K562 (cell line): Measurements from ENCODE around the gene TMBIM4. TPM values are rescaled to one million over a fixed set of nuclear protein-coding genes. Genes with fewer than 3 reads are reported as not detected.

ENCODE experiments used
- AFF4 ChIP-seq: sonication (generic); formaldehyde crosslinking; IDR thresholded peaks from 2 replicates; pipeline ENCODE4 v1.8.0; 2023; ENCODE audit warnings: mild to moderate bottlenecking, missing genetic modification reagents
- ARID3B ChIP-seq: fragments of 250-450 bp; sonication (Bioruptor Pico); IDR thresholded peaks from 2 replicates; pipeline ENCODE4 v1.4.0; 2020; ENCODE audit warnings: borderline replicate concordance
- CEBPB ChIP-seq: fragments of 450-650 bp; IDR thresholded peaks from 2 replicates; pipeline ENCODE4 v1.6.1; 2016; ENCODE audit warnings: missing genetic modification characterization, missing compliant biosample characterization
- CHCHD3 ChIP-seq: fragments of 250-450 bp; sonication (Bioruptor Pico); IDR thresholded peaks from 2 replicates; pipeline ENCODE4 v2.1.2; 2022; ENCODE audit warnings: mild to moderate bottlenecking
- ELF2 ChIP-seq: fragments of 250-450 bp; sonication (Bioruptor Pico); IDR thresholded peaks from 2 replicates; pipeline ENCODE4 v1.5.0; 2021; ENCODE audit warnings: mild to moderate bottlenecking
- MAFF ChIP-seq: IDR thresholded peaks from 2 replicates; pipeline ENCODE4 v1.6.1; 2012; ENCODE audit warnings: low read length, improper control_type of control experiment
- POLR3A ChIP-seq: IDR thresholded peaks from 2 replicates; pipeline ENCODE4 v1.6.1; 2011; ENCODE audit warnings: borderline replicate concordance, mild to moderate bottlenecking, moderate library complexity; ENCODE audit not compliant: insufficient read length, insufficient read depth; ENCODE audit errors: extremely low read depth
- PRPF4 ChIP-seq: fragments of 200-400 bp; formaldehyde crosslinking; IDR thresholded peaks from one replicate; pipeline ENCODE4 v1.6.1; 2017; ENCODE audit warnings: low read length, low read depth, mild to moderate bottlenecking; ENCODE audit not compliant: insufficient read depth, poor library complexity, severe bottlenecking
- PYGO2 ChIP-seq: fragments of 450-650 bp; IDR thresholded peaks from 2 replicates; pipeline ENCODE4 v1.6.1; 2016; ENCODE audit warnings: mild to moderate bottlenecking, missing genetic modification characterization, moderate library complexity, missing compliant biosample characterization
- SOX6 ChIP-seq: fragments of 450-650 bp; IDR thresholded peaks from 2 replicates; pipeline ENCODE4 v1.6.1; 2014; ENCODE audit warnings: mild to moderate bottlenecking
- THRAP3 ChIP-seq: fragments of 450-650 bp; IDR thresholded peaks from 2 replicates; pipeline ENCODE4 v1.6.1; 2016; ENCODE audit warnings: mild to moderate bottlenecking, inconsistent platforms, borderline replicate concordance
- ZNF12 ChIP-seq: sonication (generic); formaldehyde crosslinking; IDR thresholded peaks from 2 replicates; pipeline ENCODE4 v1.4.0; 2020; ENCODE audit warnings: mild to moderate bottlenecking, missing genetic modification reagents
- ZNF263 ChIP-seq: sonication (generic); formaldehyde crosslinking; IDR thresholded peaks from 2 replicates; pipeline ENCODE4 v1.8.0; 2022; ENCODE audit warnings: mild to moderate bottlenecking, missing genetic modification reagents, borderline replicate concordance
- ZNF707 ChIP-seq: fragments of 250-450 bp; sonication (Bioruptor Pico); conservative IDR thresholded peaks from 2 replicates; pipeline ENCODE4 v1.8.0; 2022; ENCODE audit warnings: inconsistent platforms, mild to moderate bottlenecking, moderate library complexity
- polyA plus RNA-seq, 8 experiments: library from polyadenylated mRNA; depleted of rRNA in 4 of 8; stranded (reverse) in 5 of 8; unstranded in 3 of 8; fragments of >200 nt; fragmentation: Nextera tagmentation in 2 of 8; fragmentation: Illumina TruSeq in 1 of 8; extraction: Ambion mirVana in 2 of 8; extraction: Trizol in 1 of 8; gene quantifications; 2 replicates each; pipeline versions ENCODE4 v1.2.1 to v1.2.3, GENCODE V29; 2011 to 2014; ENCODE audit warnings: inconsistent platforms in 1 of 8, missing spikeins in 1 of 8
- total RNA-seq, 7 experiments: library from RNA; depleted of rRNA in 6 of 7; stranded (reverse); fragments of >200 nt in 6 of 7; fragmentation: Illumina TruSeq in 2 of 7; extraction: Trizol in 2 of 7; gene quantifications; 2 replicates each; pipeline versions ENCODE4 v1.2.1 to v1.2.3, GENCODE V29; 2011 to 2021; ENCODE audit warnings: low replicate concordance in 1 of 7
- TF ChIP-seq, protein P1 (sequence below): fragments of 450-650 bp; IDR thresholded peaks from 2 replicates; pipeline ENCODE4 v1.7.1; 2018; ENCODE audit warnings: mild to moderate bottlenecking, low read depth; ENCODE audit not compliant: partially characterized antibody
- TF ChIP-seq, protein P2 (sequence below): IDR thresholded peaks from 2 replicates; pipeline ENCODE4 v1.6.1; 2011; ENCODE audit warnings: borderline replicate concordance, low read depth, mild to moderate bottlenecking, moderate library complexity, low read length; ENCODE audit not compliant: insufficient read depth, poor library complexity, severe bottlenecking

Gene TMBIM4
- total and polyA plus RNA-seq, 9 of the 15 experiments (the other 6 are each of a cell fraction or from before 2014, with no cell fraction given): 18.6 to 272 (median 50.0) TPM

DNA sequence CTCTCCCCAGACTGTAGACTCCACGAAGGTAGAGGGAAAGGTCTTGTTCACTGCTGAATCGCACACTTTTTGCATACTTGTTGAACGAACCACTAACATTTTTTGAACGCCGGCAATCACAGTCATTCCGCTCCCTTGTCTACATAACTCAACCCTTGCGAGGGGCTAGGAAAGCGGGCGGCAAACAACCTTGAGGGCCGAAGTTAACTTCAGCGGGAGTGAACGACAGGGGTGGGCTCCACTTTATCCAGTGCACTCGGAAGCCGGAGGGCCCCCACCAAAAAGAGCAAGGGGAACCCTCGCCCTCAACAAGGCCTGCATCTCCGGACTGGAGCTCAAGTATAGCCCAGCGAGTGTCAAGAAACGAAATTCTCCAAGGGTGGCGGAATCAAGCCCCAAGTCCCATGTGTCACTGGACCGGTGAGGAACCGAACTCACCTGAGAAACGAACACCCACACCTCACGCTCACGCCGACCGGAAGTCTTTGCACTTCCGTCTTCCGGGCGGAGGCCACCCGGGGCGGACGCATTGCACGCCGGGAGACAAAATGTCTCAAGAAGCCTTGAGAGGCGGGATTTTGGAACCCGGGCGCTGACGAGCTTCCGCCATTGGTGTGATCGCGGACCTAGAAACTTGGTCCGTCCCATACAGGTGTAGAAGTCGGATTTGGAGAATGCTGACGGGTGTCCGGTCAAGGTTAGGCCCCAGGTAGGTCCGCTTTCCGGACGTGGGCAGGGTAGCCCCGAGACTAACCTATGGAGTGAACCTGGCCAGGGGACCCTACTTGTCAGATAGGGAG, 39.3 kb downstream of the TMBIM4 start, which contains the start of gene LLPH (continued):
- TF ChIP-seq, protein P1, sequence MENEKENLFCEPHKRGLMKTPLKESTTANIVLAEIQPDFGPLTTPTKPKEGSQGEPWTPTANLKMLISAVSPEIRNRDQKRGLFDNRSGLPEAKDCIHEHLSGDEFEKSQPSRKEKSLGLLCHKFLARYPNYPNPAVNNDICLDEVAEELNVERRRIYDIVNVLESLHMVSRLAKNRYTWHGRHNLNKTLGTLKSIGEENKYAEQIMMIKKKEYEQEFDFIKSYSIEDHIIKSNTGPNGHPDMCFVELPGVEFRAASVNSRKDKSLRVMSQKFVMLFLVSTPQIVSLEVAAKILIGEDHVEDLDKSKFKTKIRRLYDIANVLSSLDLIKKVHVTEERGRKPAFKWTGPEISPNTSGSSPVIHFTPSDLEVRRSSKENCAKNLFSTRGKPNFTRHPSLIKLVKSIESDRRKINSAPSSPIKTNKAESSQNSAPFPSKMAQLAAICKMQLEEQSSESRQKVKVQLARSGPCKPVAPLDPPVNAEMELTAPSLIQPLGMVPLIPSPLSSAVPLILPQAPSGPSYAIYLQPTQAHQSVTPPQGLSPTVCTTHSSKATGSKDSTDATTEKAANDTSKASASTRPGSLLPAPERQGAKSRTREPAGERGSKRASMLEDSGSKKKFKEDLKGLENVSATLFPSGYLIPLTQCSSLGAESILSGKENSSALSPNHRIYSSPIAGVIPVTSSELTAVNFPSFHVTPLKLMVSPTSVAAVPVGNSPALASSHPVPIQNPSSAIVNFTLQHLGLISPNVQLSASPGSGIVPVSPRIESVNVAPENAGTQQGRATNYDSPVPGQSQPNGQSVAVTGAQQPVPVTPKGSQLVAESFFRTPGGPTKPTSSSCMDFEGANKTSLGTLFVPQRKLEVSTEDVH: peak; percentile 95
- no peak for TF ChIP-seq MAFF
- no peak for TF ChIP-seq ZNF263 (CRISPR knock-in tag)
- TF ChIP-seq THRAP3: no peak; the same call in 1 of the 2 replicates
- TF ChIP-seq, protein P2, sequence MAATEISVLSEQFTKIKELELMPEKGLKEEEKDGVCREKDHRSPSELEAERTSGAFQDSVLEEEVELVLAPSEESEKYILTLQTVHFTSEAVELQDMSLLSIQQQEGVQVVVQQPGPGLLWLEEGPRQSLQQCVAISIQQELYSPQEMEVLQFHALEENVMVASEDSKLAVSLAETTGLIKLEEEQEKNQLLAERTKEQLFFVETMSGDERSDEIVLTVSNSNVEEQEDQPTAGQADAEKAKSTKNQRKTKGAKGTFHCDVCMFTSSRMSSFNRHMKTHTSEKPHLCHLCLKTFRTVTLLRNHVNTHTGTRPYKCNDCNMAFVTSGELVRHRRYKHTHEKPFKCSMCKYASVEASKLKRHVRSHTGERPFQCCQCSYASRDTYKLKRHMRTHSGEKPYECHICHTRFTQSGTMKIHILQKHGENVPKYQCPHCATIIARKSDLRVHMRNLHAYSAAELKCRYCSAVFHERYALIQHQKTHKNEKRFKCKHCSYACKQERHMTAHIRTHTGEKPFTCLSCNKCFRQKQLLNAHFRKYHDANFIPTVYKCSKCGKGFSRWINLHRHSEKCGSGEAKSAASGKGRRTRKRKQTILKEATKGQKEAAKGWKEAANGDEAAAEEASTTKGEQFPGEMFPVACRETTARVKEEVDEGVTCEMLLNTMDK: no peak
- no peak for TF ChIP-seq ZNF12 (CRISPR knock-in tag)
- TF ChIP-seq ZNF707 (CRISPR knock-in tag): no peak
- 0 out of 2 replicates have a peak, but pooled peaks have one; percentile 44 for TF ChIP-seq CEBPB (tag)
- no peak for TF ChIP-seq PYGO2 (tag)
- TF ChIP-seq AFF4 (CRISPR knock-in tag): no peak
- TF ChIP-seq SOX6: peak; percentile 51; the same call in 1 of the 2 replicates
- peak; percentile 97 for TF ChIP-seq ELF2 (CRISPR knock-in tag)
- TF ChIP-seq CHCHD3 (CRISPR knock-in tag): no peak
- TF ChIP-seq POLR3A: no peak
- no peak for TF ChIP-seq PRPF4
- no peak for TF ChIP-seq ARID3B (CRISPR knock-in tag)
